MM.1S (cell line): ENCODE data around the gene INSRR.

Source experiments
- DNase-seq: peaks from one replicate; pipeline ENCODE4 v3.0.0-alpha.2; 2015
- H2AFZ ChIP-seq: fragments of 300-600 bp; sonication (generic); 2 replicates; pipeline ENCODE4 v1.6.0; 2016; ENCODE audit warnings: antibody characterized with exemption, low read length
- H3F3A ChIP-seq: fragments of 300-600 bp; sonication (generic); 2 replicates; pipeline ENCODE4 v1.6.1; 2016; ENCODE audit warnings: mild to moderate bottlenecking, antibody characterized with exemption, low read length, moderate library complexity, mixed read lengths; ENCODE audit not compliant: insufficient read depth
- H3K27ac ChIP-seq: fragments of 300-600 bp; sonication (generic); 2 replicates; pipeline ENCODE4 v1.5.1; 2016; ENCODE audit warnings: mild to moderate bottlenecking, low read length
- H3K27me3 ChIP-seq: fragments of 300-600 bp; sonication (generic); replicated peaks from 2 replicates; pipeline ENCODE4 v1.6.0; 2016; ENCODE audit warnings: low read length; ENCODE audit not compliant: insufficient read depth
- H3K36me3 ChIP-seq: fragments of 300-600 bp; sonication (generic); replicated peaks from 2 replicates; pipeline ENCODE4 v1.6.1; 2016; ENCODE audit warnings: mild to moderate bottlenecking, low read length, mixed read lengths; ENCODE audit not compliant: insufficient read depth
- H3K4me1 ChIP-seq: fragments of 300-600 bp; sonication (generic); 2 replicates; pipeline ENCODE4 v1.6.1; 2016; ENCODE audit warnings: low read length, mixed read lengths
- H3K4me2 ChIP-seq: fragments of 300-600 bp; sonication (generic); 2 replicates; pipeline ENCODE4 v1.6.0; 2016; ENCODE audit warnings: low read depth, low read length
- H3K4me3 ChIP-seq: fragments of 300-600 bp; sonication (generic); 2 replicates; pipeline ENCODE4 v1.5.1; 2016; ENCODE audit warnings: low read length, mixed read lengths
- H3K79me2 ChIP-seq: fragments of 300-600 bp; sonication (generic); 2 replicates; pipeline ENCODE4 v1.6.1; 2016; ENCODE audit warnings: mixed run types, low read length, mixed read lengths
- H3K9ac ChIP-seq: fragments of 300-600 bp; sonication (generic); 2 replicates; pipeline ENCODE4 v1.6.1; 2016; ENCODE audit warnings: low read length, mixed read lengths
- H3K9me2 ChIP-seq: fragments of 300-600 bp; sonication (generic); replicated peaks from 2 replicates; pipeline ENCODE4 v1.6.1; 2016; ENCODE audit warnings: mild to moderate bottlenecking, low read length, mixed read lengths; ENCODE audit not compliant: insufficient read depth
- H3K9me3 ChIP-seq: fragments of 300-600 bp; sonication (generic); replicated peaks from 2 replicates; pipeline ENCODE4 v1.6.1; 2016; ENCODE audit warnings: mild to moderate bottlenecking, low read length, mixed read lengths; ENCODE audit not compliant: insufficient read depth
- H4K20me1 ChIP-seq: fragments of 300-600 bp; sonication (generic); 2 replicates; pipeline ENCODE4 v1.6.1; 2016; ENCODE audit warnings: mild to moderate bottlenecking, low read length, moderate library complexity, mixed read lengths; ENCODE audit not compliant: insufficient read depth
- CTCF ChIP-seq: fragments of 300-600 bp; sonication (generic); IDR thresholded peaks from 2 replicates; pipeline ENCODE4 v1.5.1; 2016; ENCODE audit warnings: antibody characterized with exemption, low read length, mixed read lengths
- EZH2 ChIP-seq: fragments of 300-600 bp; sonication (generic); optimal IDR thresholded peaks from 2 replicates; pipeline ENCODE3; 2017; ENCODE audit warnings: low read depth, mild to moderate bottlenecking, antibody characterized with exemption, low read length, mixed read lengths
- EZH2phosphoT487 ChIP-seq: fragments of 300-600 bp; sonication (generic); IDR thresholded peaks from 2 replicates; pipeline ENCODE4 v1.6.1; 2018; ENCODE audit warnings: antibody characterized with exemption, low read length

The INSRR gene

GRCh38 chr1:156905651-156906050, 46.7 kb upstream of the INSRR start:
- H3K27ac ChIP-seq, result no peak overlapping the region
- TF ChIP-seq CTCF, result no peak
- TF ChIP-seq EZH2phosphoT487, result no peak
- H4K20me1 ChIP-seq, result no peaks in the 10 kb centered on the region
- no peak overlapping the region for H2AFZ ChIP-seq
- H3K36me3 ChIP-seq, result no peaks in the 10 kb centered on the region
- no peaks in the 10 kb centered on the region for H3K9me2 ChIP-seq
- no peak overlapping the region for H3K9ac ChIP-seq
- H3K9me3 ChIP-seq, result no peaks in the 10 kb centered on the region
- H3K4me2 ChIP-seq, result no peak overlapping the region
- no peaks in the 10 kb centered on the region for H3K79me2 ChIP-seq
- peaks cover 85% of the 10 kb centered on the region for H3K27me3 ChIP-seq
- no peak for DNase-seq
- H3K4me3 ChIP-seq, result no peak overlapping the region
- no peaks in the 10 kb centered on the region for H3F3A ChIP-seq
- peaks cover 7% of the 10 kb centered on the region; the same call in 1 of the 2 replicates for H3K4me1 ChIP-seq

- Histone ChIP-seq H2AFZ (no peak overlapping the region), H3K4me2 (no peak overlapping the region), H3K79me2 (no peaks in the 10 kb centered on the region), H3K9me2 (no peaks in the 10 kb centered on the region), H3K27me3 (peaks cover 86% of the 10 kb centered on the region), H3K9me3 (no peaks in the 10 kb centered on the region), H3F3A (no peaks in the 10 kb centered on the region), H3K4me1 (peaks cover 3% of the 10 kb centered on the region; the same call in 1 of the 2 replicates), H3K27ac (no peak overlapping the region), H3K4me3 (no peak overlapping the region), H3K36me3 (no peaks in the 10 kb centered on the region), H3K9ac (no peak overlapping the region), H4K20me1 (no peaks in the 10 kb centered on the region)
- TF ChIP-seq CTCF, result no peak
- no peak for TF ChIP-seq EZH2
- TF ChIP-seq EZH2phosphoT487, result no peak
- DNase-seq, result no peak
These were observed 46.3 kb upstream of the INSRR start for GRCh38 chr1:156905176-156905575.

GRCh38 chr1:156904187-156904959, 45.5 kb upstream of the INSRR start:
- Histone ChIP-seq H3K27me3 (peaks cover 90% of the 10 kb centered on the region), H3K9me3 (no peaks in the 10 kb centered on the region), H3K9ac (no peak overlapping the region), H2AFZ (no peak overlapping the region), H3K4me3 (no peak overlapping the region), H4K20me1 (no peaks in the 10 kb centered on the region), H3K27ac (no peak overlapping the region), H3K4me2 (no peak overlapping the region), H3F3A (no peaks in the 10 kb centered on the region), H3K36me3 (no peaks in the 10 kb centered on the region), H3K4me1 (no peaks in the 10 kb centered on the region), H3K9me2 (no peaks in the 10 kb centered on the region), H3K79me2 (no peaks in the 10 kb centered on the region)
- TF ChIP-seq EZH2phosphoT487 (no peak), EZH2 (no peak), CTCF (no peak)
- DNase-seq, result no peak
